Chondrocyte (in vitro differentiated cells): Measurements from ENCODE around the gene ADAM15. TPM values are rescaled to one million over a fixed set of nuclear protein-coding genes. Genes with fewer than 3 reads are reported as not detected.

Experiments
- DNase-seq: peaks from one replicate; pipeline ENCODE4 v3.0.0; 2021; ENCODE audit warnings: mixed read lengths, low spot score
- H3K27ac Mint-ChIP-seq: one replicate; pipeline ENCODE4 v1.8.0; 2021; ENCODE audit warnings: mild to moderate bottlenecking, moderate library complexity, mixed read lengths; ENCODE audit not compliant: unreplicated experiment
- H3K27me3 Mint-ChIP-seq: 2 replicates; pipeline ENCODE4 v1.8.0; 2021; ENCODE audit warnings: low read depth, mixed read lengths
- H3K36me3 Mint-ChIP-seq: 2 replicates; pipeline ENCODE4 v1.8.0; 2021; ENCODE audit warnings: low read depth, mixed read lengths
- H3K4me1 Mint-ChIP-seq: 2 replicates; pipeline ENCODE4 v1.8.0; 2021; ENCODE audit warnings: low read depth, mild to moderate bottlenecking, mixed read lengths
- H3K4me3 Mint-ChIP-seq: one replicate; pipeline ENCODE4 v1.8.0; 2021; ENCODE audit warnings: mild to moderate bottlenecking, moderate library complexity, mixed read lengths; ENCODE audit not compliant: unreplicated experiment
- H3K9me3 Mint-ChIP-seq: 2 replicates; pipeline ENCODE4 v1.8.0; 2021; ENCODE audit warnings: low read depth, mixed read lengths
- CTCF ChIP-seq: fragments of 200-600 bp; sonication (generic); IDR thresholded peaks from 2 replicates; pipeline ENCODE4 v1.5.0; 2021; ENCODE audit warnings: antibody characterized with exemption, mild to moderate bottlenecking, moderate library complexity
- total RNA-seq: library from RNA; stranded (reverse); gene quantifications from 3 replicates; pipeline ENCODE4 v1.2.1, GENCODE V29; 2021

Gene ADAM15
- total RNA-seq, 1 donor from 2014 or later, result 73.7 TPM

GRCh38 chr1:155026588-155026987 is 24.5 kb upstream of the ADAM15 start:
- Mint-ChIP-seq H3K27ac (no peak overlapping the region), H3K4me3 (no peak overlapping the region), H3K36me3 (no peaks in the 10 kb centered on the region), H3K27me3 (no peaks in the 10 kb centered on the region), H3K9me3 (no peaks in the 10 kb centered on the region), H3K4me1 (peaks cover 4% of the 10 kb centered on the region)
- no peak for TF ChIP-seq CTCF
- DNase-seq, result no peak

GRCh38 chr1:155029513-155030242 is 21.4 kb upstream of the ADAM15 start:
- Mint-ChIP-seq H3K4me3 (no peak overlapping the region), H3K27ac (no peak overlapping the region), H3K36me3 (no peaks in the 10 kb centered on the region), H3K4me1 (no peaks in the 10 kb centered on the region), H3K27me3 (no peaks in the 10 kb centered on the region), H3K9me3 (no peaks in the 10 kb centered on the region)
- DNase-seq, result no peak
- no peak for TF ChIP-seq CTCF

- Mint-ChIP-seq H3K4me3 (no peak overlapping the region), H3K9me3 (no peaks in the 10 kb centered on the region), H3K27ac (no peak overlapping the region), H3K27me3 (no peaks in the 10 kb centered on the region), H3K36me3 (no peaks in the 10 kb centered on the region), H3K4me1 (no peaks in the 10 kb centered on the region)
- DNase-seq, result no peak
- no peak for TF ChIP-seq CTCF
Observed at GRCh38 chr1:155030243-155030795, 20.8 kb upstream of the ADAM15 start.

DNA sequence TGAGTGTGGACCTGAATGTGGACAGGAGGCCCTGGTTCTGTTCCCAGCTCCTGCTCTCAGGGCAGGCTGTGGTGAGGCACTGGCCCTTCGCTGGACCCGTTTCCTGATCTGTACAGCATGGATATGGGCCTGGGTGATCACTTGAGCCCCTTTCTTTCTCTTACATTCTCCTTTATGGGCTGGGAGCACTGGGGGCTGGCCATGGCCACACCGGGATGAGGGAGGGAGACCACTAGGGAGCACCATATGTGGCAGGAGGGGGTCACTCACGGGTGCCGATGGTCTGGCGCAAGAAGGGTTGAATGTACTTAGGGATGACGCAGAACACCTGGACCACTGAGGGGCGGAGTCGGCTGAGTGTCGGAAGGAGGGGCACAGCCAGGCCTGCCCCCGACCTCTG is 20.2 kb upstream of the ADAM15 start:
- no peaks in the 10 kb centered on the region for H3K36me3 Mint-ChIP-seq
- no peak for TF ChIP-seq CTCF
- no peak overlapping the region for H3K4me3 Mint-ChIP-seq
- H3K9me3 Mint-ChIP-seq, result no peaks in the 10 kb centered on the region
- no peak for DNase-seq
- H3K27me3 Mint-ChIP-seq, result no peaks in the 10 kb centered on the region
- H3K27ac Mint-ChIP-seq, result no peak overlapping the region
- no peaks in the 10 kb centered on the region for H3K4me1 Mint-ChIP-seq

- TF ChIP-seq CTCF, result no peak
- H3K36me3 Mint-ChIP-seq, result no peaks in the 10 kb centered on the region
- no peak overlapping the region for H3K27ac Mint-ChIP-seq
- no peak for DNase-seq
- no peaks in the 10 kb centered on the region for H3K9me3 Mint-ChIP-seq
- H3K4me3 Mint-ChIP-seq, result no peak overlapping the region
- no peaks in the 10 kb centered on the region for H3K4me1 Mint-ChIP-seq
- H3K27me3 Mint-ChIP-seq, result no peaks in the 10 kb centered on the region
Observed at GRCh38 chr1:155032886-155033285, 18.2 kb upstream of the ADAM15 start.
